Cardiac atrium fibroblast (primary cell): ENCODE results near the gene RICTOR. TPM values are rescaled to one million over a fixed set of nuclear protein-coding genes. Genes with fewer than 3 reads are reported as not detected.

Experiments
- total RNA-seq: library from RNA; depleted of rRNA; stranded (reverse); fragments of >200 nt; gene quantifications from 2 replicates; pipeline ENCODE4 v1.2.3, GENCODE V29; 2015

Gene RICTOR, protein sequence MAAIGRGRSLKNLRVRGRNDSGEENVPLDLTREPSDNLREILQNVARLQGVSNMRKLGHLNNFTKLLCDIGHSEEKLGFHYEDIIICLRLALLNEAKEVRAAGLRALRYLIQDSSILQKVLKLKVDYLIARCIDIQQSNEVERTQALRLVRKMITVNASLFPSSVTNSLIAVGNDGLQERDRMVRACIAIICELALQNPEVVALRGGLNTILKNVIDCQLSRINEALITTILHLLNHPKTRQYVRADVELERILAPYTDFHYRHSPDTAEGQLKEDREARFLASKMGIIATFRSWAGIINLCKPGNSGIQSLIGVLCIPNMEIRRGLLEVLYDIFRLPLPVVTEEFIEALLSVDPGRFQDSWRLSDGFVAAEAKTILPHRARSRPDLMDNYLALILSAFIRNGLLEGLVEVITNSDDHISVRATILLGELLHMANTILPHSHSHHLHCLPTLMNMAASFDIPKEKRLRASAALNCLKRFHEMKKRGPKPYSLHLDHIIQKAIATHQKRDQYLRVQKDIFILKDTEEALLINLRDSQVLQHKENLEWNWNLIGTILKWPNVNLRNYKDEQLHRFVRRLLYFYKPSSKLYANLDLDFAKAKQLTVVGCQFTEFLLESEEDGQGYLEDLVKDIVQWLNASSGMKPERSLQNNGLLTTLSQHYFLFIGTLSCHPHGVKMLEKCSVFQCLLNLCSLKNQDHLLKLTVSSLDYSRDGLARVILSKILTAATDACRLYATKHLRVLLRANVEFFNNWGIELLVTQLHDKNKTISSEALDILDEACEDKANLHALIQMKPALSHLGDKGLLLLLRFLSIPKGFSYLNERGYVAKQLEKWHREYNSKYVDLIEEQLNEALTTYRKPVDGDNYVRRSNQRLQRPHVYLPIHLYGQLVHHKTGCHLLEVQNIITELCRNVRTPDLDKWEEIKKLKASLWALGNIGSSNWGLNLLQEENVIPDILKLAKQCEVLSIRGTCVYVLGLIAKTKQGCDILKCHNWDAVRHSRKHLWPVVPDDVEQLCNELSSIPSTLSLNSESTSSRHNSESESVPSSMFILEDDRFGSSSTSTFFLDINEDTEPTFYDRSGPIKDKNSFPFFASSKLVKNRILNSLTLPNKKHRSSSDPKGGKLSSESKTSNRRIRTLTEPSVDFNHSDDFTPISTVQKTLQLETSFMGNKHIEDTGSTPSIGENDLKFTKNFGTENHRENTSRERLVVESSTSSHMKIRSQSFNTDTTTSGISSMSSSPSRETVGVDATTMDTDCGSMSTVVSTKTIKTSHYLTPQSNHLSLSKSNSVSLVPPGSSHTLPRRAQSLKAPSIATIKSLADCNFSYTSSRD (N-terminal part only)
- 5.8 and 17.2 TPM in 2 replicates for total RNA-seq

GRCh38 chr5:39074017-39074814 lies at the start of gene RICTOR:
Gene RICTOR, minus strand, starts transcription at chr5:39074399. Its CDS starts 22 bp downstream, at chr5:39074377.

Other genes with a start within 250 kb of the RICTOR start
- 99.3 and 160 TPM in 2 replicates for gene OSMR, start 228.4 kb downstream of the RICTOR start, total RNA-seq
- not detected in 2 replicates for gene FYB1, start 145.2 kb upstream of the RICTOR start, total RNA-seq